Hippocampal formation (tissue), 2 donors: Measurements from ENCODE around the gene EARS2.
A peak's percentile ranks its signal among the peaks of the same experiment; 100 is the strongest.
"Not testable (repeated sequence)": the region's sequence is repeated elsewhere in the genome, so short reads cannot be mapped to it uniquely, and the experiment has no call there.

ENCODE experiments used
- DNase-seq, 2 donors: peaks; one replicate each; lab custom pipeline; 2025; lab: John Stamatoyannopoulos, UW

Gene EARS2

GRCh38 chr16:23556881-23557778 lies at the start of gene EARS2, which contains the start of gene UBFD1:
EARS2 (minus strand) TSS chr16:23557350; CDS start chr16:23557343, 7 bp downstream.
UBFD1 (plus strand) TSS chr16:23557727; CDS start chr16:23557743, 16 bp downstream.
- DNase-seq = peak; percentile 98 to 99

- no peak for DNase-seq
Measured at GRCh38 chr16:23597003-23597756, 40.0 kb upstream of the EARS2 start.

- peak; percentile 80 to 83 for DNase-seq
Measured at GRCh38 chr16:23595951-23596720, 39.0 kb upstream of the EARS2 start, which contains the start of gene NDUFAB1. NDUFAB1 (minus strand) TSS chr16:23596316; CDS start chr16:23596290, 26 bp downstream.

- DNase-seq = no peak
Measured at GRCh38 chr16:23595246-23595950, 38.2 kb upstream of the EARS2 start.

- DNase-seq = no peak
Measured at GRCh38 chr16:23594186-23594585, 37.0 kb upstream of the EARS2 start.

GRCh38 chr16:23590181-23590580 lies 33.0 kb upstream of the EARS2 start:
- no peak for DNase-seq

- DNase-seq = no peak
Measured at GRCh38 chr16:23587726-23588125, 30.6 kb upstream of the EARS2 start.

GRCh38 chr16:23584186-23585076 lies 27.3 kb upstream of the EARS2 start:
- DNase-seq = no peak

GRCh38 chr16:23583271-23583670 lies 26.1 kb upstream of the EARS2 start:
- DNase-seq = not testable (repeated sequence)

- DNase-seq = no peak
Measured at GRCh38 chr16:23581764-23582163, 24.6 kb upstream of the EARS2 start.

GRCh38 chr16:23580391-23580790 lies 23.2 kb upstream of the EARS2 start:
- no peak for DNase-seq

- no peak for DNase-seq
Measured at GRCh38 chr16:23579371-23579770, 22.2 kb upstream of the EARS2 start.

- DNase-seq = no peak
Measured at GRCh38 chr16:23578101-23578830, 21.1 kb upstream of the EARS2 start.

GRCh38 chr16:23577493-23577892 lies 20.3 kb upstream of the EARS2 start:
- no peak for DNase-seq

GRCh38 chr16:23575834-23576233 lies 18.7 kb upstream of the EARS2 start:
- DNase-seq = no peak

- no peak for DNase-seq
Measured at GRCh38 chr16:23573817-23574216, 16.7 kb upstream of the EARS2 start.

GRCh38 chr16:23572394-23572793 lies 15.2 kb upstream of the EARS2 start:
- no peak for DNase-seq

GRCh38 chr16:23571895-23572294 lies 14.7 kb upstream of the EARS2 start:
- peak in 1 of 2 donors; percentile 53 for DNase-seq

- DNase-seq = peak in 1 of 2 donors; percentile 22
Measured at GRCh38 chr16:23570992-23571632, 14.0 kb upstream of the EARS2 start.
